HEK293T (cell line): ENCODE measurements around the gene FAM120AOS.

Source experiments
- BHLHE40 ChIP-seq: fragments of 450-650 bp; IDR thresholded peaks from 2 replicates; pipeline ENCODE4 v1.6.1; 2016; ENCODE audit warnings: mild to moderate bottlenecking, moderate library complexity, borderline replicate concordance
- ELF4 ChIP-seq: fragments of 450-650 bp; IDR thresholded peaks from 2 replicates; pipeline ENCODE4 v1.6.1; 2017; ENCODE audit warnings: antibody characterized with exemption
- FOXK2 ChIP-seq: fragments of 450-650 bp; IDR thresholded peaks from 2 replicates; pipeline ENCODE4 v1.6.1; 2016; ENCODE audit warnings: mild to moderate bottlenecking
- PKNOX1 ChIP-seq: fragments of 450-650 bp; IDR thresholded peaks from 2 replicates; pipeline ENCODE4 v1.6.1; 2016
- TARDBP ChIP-seq: fragments of 450-650 bp; IDR thresholded peaks from 2 replicates; pipeline ENCODE4 v1.6.1; 2016
- ZNF384 ChIP-seq: fragments of 450-650 bp; IDR thresholded peaks from 2 replicates; pipeline ENCODE4 v1.6.1; 2016

GRCh38 chr9:93436218-93436617 lies 17.2 kb downstream of the FAM120AOS start:
- TF ChIP-seq ZNF384 (no peak), BHLHE40 (no peak), FOXK2 (no peak), PKNOX1 (no peak), ELF4 (no peak), TARDBP (no peak)
